Stimulated activated CD4-positive, alpha-beta T cell treated with anti-CD3 and anti-CD28 coated beads, Interleukin-4, amount 100 ng/mL, for 1 hour (primary cell): ENCODE measurements around the gene ERBIN.
A peak's percentile ranks its signal among the peaks of the same experiment; 100 is the strongest.
"Not testable (repeated sequence)": the region's sequence is repeated elsewhere in the genome, so short reads cannot be mapped to it uniquely, and the experiment has no call there.

Source experiments
- DNase-seq: peaks from one replicate; pipeline ENCODE4 v3.0.0-alpha.2; 2020

The ERBIN gene

GRCh38 chr5:65916066-65916465, 10.3 kb upstream of the ERBIN start:
- no peak for DNase-seq

DNA sequence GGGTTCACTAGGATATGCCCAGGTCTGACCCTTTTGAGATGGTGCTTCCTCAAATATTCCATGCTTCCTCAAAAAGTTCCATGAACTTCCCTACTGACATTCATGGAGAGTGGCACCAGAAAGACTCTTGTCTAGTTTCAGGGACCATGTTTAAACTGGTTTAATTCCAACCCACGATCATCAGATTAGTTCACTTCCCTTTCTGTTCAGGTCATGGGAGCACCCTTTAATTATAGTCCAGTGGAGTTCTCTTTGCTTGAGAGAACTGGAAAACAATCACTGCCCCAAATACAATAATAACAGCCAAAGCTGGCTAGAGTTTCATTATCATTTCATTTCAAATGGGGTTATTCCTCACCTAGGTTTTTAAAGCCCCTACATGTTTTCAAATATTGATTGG, 9.7 kb upstream of the ERBIN start:
- no peak for DNase-seq

- DNase-seq = no peak
Measured at GRCh38 chr5:65919773-65920172, 6.6 kb upstream of the ERBIN start.

GRCh38 chr5:65923339-65923738, 3.0 kb upstream of the ERBIN start:
- no peak for DNase-seq

GRCh38 chr5:65924366-65925043, 1.9 kb upstream of the ERBIN start:
- no peak for DNase-seq

GRCh38 chr5:65925044-65925600, 1.3 kb upstream of the ERBIN start:
- peak; percentile 68 for DNase-seq

DNA sequence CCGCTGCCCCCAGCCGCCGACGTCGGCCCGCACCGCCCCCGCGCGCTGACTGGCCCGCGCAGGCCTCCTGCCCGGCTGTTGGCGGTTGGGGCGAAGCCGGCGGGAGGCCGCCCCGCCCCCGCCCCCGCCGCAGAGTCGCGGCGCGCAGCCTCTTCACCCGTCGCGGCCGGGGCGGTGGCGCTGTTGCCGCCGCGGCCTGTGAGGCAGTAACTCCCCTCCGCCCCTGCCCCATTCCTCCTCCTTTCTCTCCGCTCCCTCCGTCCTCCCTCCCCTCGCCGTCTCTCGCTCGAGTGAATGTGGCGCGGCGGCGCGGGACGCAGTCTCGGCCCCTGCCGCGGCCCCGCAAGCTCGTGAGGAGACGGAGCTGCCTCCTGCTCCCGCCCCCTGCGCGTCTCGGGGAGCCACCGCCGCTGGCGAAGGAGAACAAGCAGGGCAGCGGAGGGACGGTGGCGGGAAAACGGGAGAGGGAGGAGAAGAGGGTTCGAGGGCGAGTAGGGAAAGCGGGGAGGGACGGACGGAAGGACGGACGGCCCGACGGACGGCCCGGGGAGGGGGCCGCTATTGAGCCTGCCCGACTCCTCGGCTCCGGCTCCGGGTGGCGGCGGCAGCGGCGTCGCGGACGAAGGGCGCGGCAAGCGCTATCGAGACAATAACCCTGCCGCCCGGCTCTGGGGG, 637 bp upstream of the ERBIN start:
- DNase-seq = peak; percentile 75

DNA sequence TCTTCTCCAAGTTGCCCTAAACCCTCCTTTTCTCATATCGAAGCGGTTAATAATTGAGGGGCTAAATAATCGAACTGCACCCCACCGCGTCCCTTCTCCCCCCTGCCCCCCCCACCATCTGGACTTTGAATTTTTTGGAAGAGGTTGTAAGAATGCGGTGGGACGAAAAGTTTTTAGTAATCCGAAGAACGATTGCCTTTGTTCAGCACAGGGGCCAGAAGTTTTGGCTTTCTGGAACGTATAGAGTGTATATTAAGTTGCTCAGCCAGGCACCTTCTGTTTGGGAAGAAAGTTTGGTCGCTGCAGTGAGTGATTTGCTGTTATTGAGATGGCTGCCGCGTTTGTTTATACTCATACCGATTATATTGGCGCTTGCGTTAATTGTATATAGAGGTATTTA, 518 bp downstream of the ERBIN start:
- DNase-seq = peak; percentile 9

DNA sequence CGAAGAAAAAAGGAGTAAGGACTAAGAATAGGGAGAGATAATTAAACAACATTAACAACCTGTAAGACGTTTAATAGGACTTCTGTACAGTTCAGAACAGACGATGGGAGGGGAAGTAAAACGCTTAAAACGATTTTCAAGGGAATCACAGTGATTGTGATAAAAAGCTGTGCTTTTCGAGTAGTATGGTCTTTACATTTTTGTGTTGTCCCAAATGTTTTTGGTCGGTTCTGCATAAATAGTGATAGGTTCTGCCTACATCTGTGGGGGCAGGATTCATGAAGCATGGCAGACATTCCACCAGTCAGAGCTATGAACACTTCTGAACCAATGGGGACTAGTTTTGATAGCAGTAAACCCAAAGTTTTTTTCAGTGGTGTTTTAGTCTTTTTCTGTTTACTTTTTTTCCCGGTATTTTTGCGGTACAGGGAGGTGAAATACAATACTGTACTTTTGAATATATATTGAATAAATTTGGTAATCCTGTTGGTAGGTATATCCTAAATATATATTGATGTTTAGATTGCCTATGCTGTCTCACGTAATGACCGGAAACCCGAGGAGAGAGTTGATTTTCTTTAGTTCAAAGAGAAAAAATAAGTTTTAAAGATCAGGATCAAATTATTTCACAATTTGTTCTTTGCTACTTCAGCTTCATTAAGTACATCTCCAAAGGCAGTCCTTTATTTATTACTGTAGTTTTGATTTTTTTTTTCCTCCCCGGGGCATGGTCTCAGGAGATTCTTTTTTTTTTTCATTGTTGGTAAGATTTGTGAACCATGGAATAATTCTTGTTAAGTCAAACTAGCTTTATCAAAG, 1.3 kb downstream of the ERBIN start:
- no peak for DNase-seq

GRCh38 chr5:65928322-65928752, 2.0 kb downstream of the ERBIN start:
- DNase-seq = no peak

- DNase-seq = no peak
Measured at GRCh38 chr5:65928860-65929259, 2.5 kb downstream of the ERBIN start.

- DNase-seq = no peak
Measured at GRCh38 chr5:65932676-65933075, 6.3 kb downstream of the ERBIN start.

DNA sequence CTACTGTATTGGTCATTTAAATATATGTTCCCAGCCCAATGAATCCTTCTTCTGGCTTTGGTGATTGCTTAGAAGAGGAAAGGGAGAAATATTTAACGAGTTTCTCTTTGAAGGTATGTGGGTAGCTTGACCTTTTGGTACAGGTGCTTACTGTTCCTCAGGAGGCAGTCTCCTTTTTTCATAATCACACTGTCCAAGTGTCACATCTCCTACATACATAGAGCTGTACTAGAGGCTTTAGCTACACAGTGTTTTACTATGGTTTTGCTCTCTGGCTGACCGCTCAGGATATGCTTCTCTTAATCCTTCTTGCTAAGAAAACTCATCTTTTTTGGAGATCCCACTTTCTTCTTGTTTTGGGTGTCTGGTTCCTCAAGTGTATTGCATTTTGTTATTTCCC, 6.9 kb downstream of the ERBIN start:
- DNase-seq = no peak

- DNase-seq = no peak
Measured at GRCh38 chr5:65938256-65938655, 11.9 kb downstream of the ERBIN start.

GRCh38 chr5:65943771-65944170, 17.4 kb downstream of the ERBIN start:
- DNase-seq = no peak

- DNase-seq = no peak
Measured at GRCh38 chr5:65946198-65946745, 19.9 kb downstream of the ERBIN start.

- DNase-seq = no peak
Measured at GRCh38 chr5:65948115-65948747, 21.9 kb downstream of the ERBIN start.

GRCh38 chr5:65951330-65951729, 25.0 kb downstream of the ERBIN start:
- no peak for DNase-seq

- DNase-seq = no peak
Measured at GRCh38 chr5:65952259-65952658, 25.9 kb downstream of the ERBIN start.

- DNase-seq = no peak
Measured at GRCh38 chr5:65954200-65954599, 27.8 kb downstream of the ERBIN start.

DNA sequence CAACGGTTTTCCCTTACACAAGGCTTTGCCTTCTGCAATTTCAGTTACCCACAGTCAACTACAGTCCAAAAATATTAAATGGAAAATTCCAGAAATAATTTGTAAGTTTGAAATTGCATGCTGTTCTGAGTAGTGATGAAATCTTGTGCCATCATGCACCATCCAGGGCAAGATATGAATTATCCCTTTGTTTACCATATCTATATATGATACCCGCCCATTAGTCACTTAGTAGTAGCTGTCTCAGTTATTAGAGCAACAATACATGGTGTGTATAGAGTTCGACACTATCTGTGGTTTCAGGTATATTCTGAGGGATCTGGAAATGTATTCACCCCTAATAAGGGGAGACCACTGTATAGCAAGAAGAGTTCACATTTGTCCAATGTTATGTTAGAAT, 29.4 kb downstream of the ERBIN start:
- no peak for DNase-seq

DNA sequence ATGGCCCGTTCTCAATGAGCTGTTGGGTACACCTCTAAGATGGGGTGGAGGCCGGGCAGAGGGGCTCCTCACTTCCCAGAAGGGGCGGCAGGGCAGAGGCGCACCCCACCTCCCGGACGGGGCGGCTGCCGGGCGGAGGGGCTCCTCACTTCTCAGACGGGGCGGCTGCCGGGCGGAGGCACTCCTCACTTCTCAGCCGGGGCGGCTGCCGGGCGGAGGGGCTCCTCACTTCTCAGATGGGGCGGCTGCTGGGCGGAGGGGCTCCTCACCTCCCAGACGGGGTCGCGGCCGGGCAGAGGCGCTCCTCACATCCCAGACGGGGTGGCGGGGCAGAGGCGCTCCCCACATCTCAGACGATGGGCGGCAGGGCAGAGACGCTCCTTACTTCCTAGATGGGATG, 31.3 kb downstream of the ERBIN start:
- not testable (repeated sequence) for DNase-seq

DNA sequence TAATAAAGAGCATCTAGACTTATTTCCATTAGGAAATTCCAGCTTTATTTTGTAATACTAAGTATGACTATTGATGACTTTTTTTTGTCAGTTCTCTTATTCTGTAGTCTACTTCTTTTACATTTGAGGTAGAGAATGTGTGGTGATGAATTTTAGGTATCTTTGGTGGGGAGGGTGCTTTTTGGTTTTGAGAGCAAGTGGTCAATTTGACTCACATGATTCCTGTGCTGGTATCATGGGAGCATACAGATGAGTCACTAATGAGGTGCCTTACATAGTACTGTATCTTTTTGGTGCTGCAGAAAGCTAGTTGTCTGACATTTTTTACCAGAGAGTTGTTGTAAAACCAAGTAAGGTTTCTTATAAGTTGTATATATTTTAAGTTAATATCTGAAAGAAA, 35.3 kb downstream of the ERBIN start:
- DNase-seq = no peak
